ENCODE results near the gene ZNF609. TPM values are rescaled to one million over a fixed set of nuclear protein-coding genes. Genes with fewer than 3 reads are reported as not detected.

The ZNF609 gene
- total and polyA plus RNA-seq, 3 donors from 2014 or later = 48.7 to 75.8 (median 60.5) TPM

GRCh38 chr15:64460724-64461720 lies 644 bp downstream of the ZNF609 start:
- peak overlapping the region; percentile 73 to 96 for H3K4me3 ChIP-seq
- no peaks in the 10 kb centered on the region for H3K27me3 ChIP-seq
- H3K36me3 ChIP-seq (ENCODE audit: low read depth, missing control alignments) = no peaks in the 10 kb centered on the region
- no peaks in the 10 kb centered on the region for H3K9me3 ChIP-seq
- peak; percentile 49 for DNase-seq
- TF ChIP-seq CTCF (IDR thresholded peaks at IDR 0.05) (no peak), POLR2A (IDR thresholded peaks at IDR 0.05) (no peak)
- peaks cover 23% of the 10 kb centered on the region for H3K4me1 ChIP-seq
- peak overlapping the region; percentile 75 to 95 for H3K27ac ChIP-seq
- WGBS, 2 donors = 0 to 1% methylated on average over 21 to 51 of the region's 56 CpGs
- intact Hi-C loops (cut with DNase I; ENCODE audit: low total_unique reads) = no loop called here

GRCh38 chr15:64461721-64462162 lies 1.4 kb downstream of the ZNF609 start:
- Histone ChIP-seq H3K4me3 (peak overlapping the region; percentile 73 to 96), H3K4me1 (peaks cover 23% of the 10 kb centered on the region), H3K27me3 (no peaks in the 10 kb centered on the region), H3K27ac (peak overlapping the region; percentile 75 to 95), H3K9me3 (no peaks in the 10 kb centered on the region), H3K36me3 (ENCODE audit: low read depth, missing control alignments) (no peaks in the 10 kb centered on the region)
- 6% methylated on average over 5 of the region's 5 CpGs; no CpG with 5 or more reads in 1 of the 2 donors for WGBS, 2 donors
- intact Hi-C loops (cut with DNase I; ENCODE audit: low total_unique reads) = no loop called here
- TF ChIP-seq CTCF (IDR thresholded peaks at IDR 0.05) (no peak), POLR2A (IDR thresholded peaks at IDR 0.05) (no peak)
- peak; percentile 25 for DNase-seq

- TF ChIP-seq POLR2A (IDR thresholded peaks at IDR 0.05) = no peak
- no peak for TF ChIP-seq CTCF (IDR thresholded peaks at IDR 0.05)
- DNase-seq = no peak
- Histone ChIP-seq H3K27me3 (no peaks in the 10 kb centered on the region), H3K36me3 (ENCODE audit: low read depth, missing control alignments) (no peaks in the 10 kb centered on the region), H3K4me3 (no peak overlapping the region), H3K9me3 (no peaks in the 10 kb centered on the region), H3K27ac (peak overlapping the region in 1 of 2 donors; percentile 95), H3K4me1 (peaks cover 23% of the 10 kb centered on the region)
- intact Hi-C loops (cut with DNase I; ENCODE audit: low total_unique reads) = no loop called here
Measured at GRCh38 chr15:64462492-64462891, 2.1 kb downstream of the ZNF609 start.

- Histone ChIP-seq H3K4me3 (no peak overlapping the region), H3K27me3 (no peaks in the 10 kb centered on the region), H3K4me1 (peaks cover 23% of the 10 kb centered on the region), H3K9me3 (no peaks in the 10 kb centered on the region), H3K27ac (no peak overlapping the region), H3K36me3 (ENCODE audit: low read depth, missing control alignments) (no peaks in the 10 kb centered on the region)
- TF ChIP-seq CTCF (IDR thresholded peaks at IDR 0.05) (no peak), POLR2A (IDR thresholded peaks at IDR 0.05) (no peak)
- DNase-seq = no peak
- intact Hi-C loops (cut with DNase I; ENCODE audit: low total_unique reads) = no loop called here
- 74 to 78% methylated on average over 3 of the region's 3 CpGs for WGBS, 2 donors
Measured at GRCh38 chr15:64464276-64465005, 4.1 kb downstream of the ZNF609 start.
